PC-3 (cell line): ENCODE measurements around the gene GLT8D1.

Source experiments
- CTCF ChIP-seq: fragments of 300-600 bp; sonication (generic); conservative IDR thresholded peaks from 2 replicates; pipeline ENCODE4 v1.5.1; 2017; ENCODE audit warnings: antibody characterized with exemption, low read depth, mild to moderate bottlenecking, low read length
- EZH2 ChIP-seq: fragments of 300-600 bp; sonication (generic); IDR thresholded peaks from one replicate; pipeline ENCODE4 v1.6.1; 2017; ENCODE audit warnings: antibody characterized with exemption, mild to moderate bottlenecking, low read length; ENCODE audit not compliant: unreplicated experiment
- EZH2phosphoT487 ChIP-seq: fragments of 300-600 bp; sonication (generic); IDR thresholded peaks from 2 replicates; pipeline ENCODE4 v1.6.1; 2018; ENCODE audit warnings: mild to moderate bottlenecking, antibody characterized with exemption, low read length, borderline replicate concordance

GRCh38 chr3:52689151-52689550 lies 16.4 kb downstream of the GLT8D1 start:
- TF ChIP-seq CTCF, result no peak
- no peak for TF ChIP-seq EZH2
- TF ChIP-seq EZH2phosphoT487, result no peak
